ENCODE measurements around the gene SLC16A4. TPM values are rescaled to one million over a fixed set of nuclear protein-coding genes. Genes with fewer than 3 reads are reported as not detected.

The SLC16A4 gene
- total and polyA plus RNA-seq, 2 of the 8 experiments (the other 6 are each of a cell fraction or from before 2014, with no cell fraction given) = 0.30 to 0.43 TPM

GRCh38 chr1:110393691-110394492 lies 3.1 kb upstream of the SLC16A4 start:
- Histone ChIP-seq H3K4me1 (replicated peaks in 1 of 4; ENCODE audit: control insufficient read depth in 3 of 4, insufficient read depth in 4 of 4, low read length in 3 of 4) (peaks cover 0 to 6% (median 4%) of the 10 kb centered on the region in 4 experiments; a peak in 3 of 7 replicates), H3K9me3 (ENCODE audit: insufficient read depth in 2 of 2, low read depth in 1 of 2, low read length in 1 of 2) (peaks cover 0 to 8% of the 10 kb centered on the region in 2 experiments; a peak in 1 of 4 replicates), H3K4me2 (ENCODE audit: insufficient read depth in 1 of 2, low read depth in 2 of 2, low read length in 2 of 2) (no peak overlapping the region), H3K4ac (replicated peaks; ENCODE audit: insufficient read length, low read depth, low read length) (no peak overlapping the region), H2AK5ac (ENCODE audit: low read depth, low read length) (no peak overlapping the region), H2BK15ac (ENCODE audit: low read length) (no peak overlapping the region), H3K36me3 (ENCODE audit: control insufficient read depth in 2 of 4, insufficient read depth in 4 of 4, low read length in 3 of 4) (peaks cover 0 to 7% (median 0%) of the 10 kb centered on the region in 4 experiments; a peak in 2 of 8 replicates), H2BK120ac (replicated peaks; ENCODE audit: low read depth, low read length) (no peak overlapping the region), H3K9ac (replicated peaks in 1 of 4; ENCODE audit: extremely low read depth in 1 of 4, low read depth in 3 of 4, low read length in 3 of 4) (no peak overlapping the region), H3K56ac (replicated peaks; ENCODE audit: insufficient read length, low read depth, low read length) (no peak overlapping the region), H3K79me2 (ENCODE audit: control insufficient read depth in 1 of 2, insufficient read depth in 2 of 2, low read length in 2 of 2) (no peaks in the 10 kb centered on the region), H2BK5ac (ENCODE audit: low read depth, low read length) (no peak overlapping the region), H3K23ac (ENCODE audit: insufficient read length) (no peak overlapping the region), H4K20me1 (replicated peaks in 1 of 2; ENCODE audit: control insufficient read depth in 1 of 2, insufficient read depth in 2 of 2, low read length in 2 of 2) (no peaks in the 10 kb centered on the region), H3K14ac (ENCODE audit: insufficient read length) (no peak overlapping the region), H4K5ac (ENCODE audit: insufficient read length, low read depth, low read length) (no peak overlapping the region), H3K27ac (ENCODE audit: low read depth, low read length) (no peak overlapping the region), H2BK12ac (ENCODE audit: low read depth, low read length) (no peak overlapping the region), H3K23me2 (ENCODE audit: low read depth, low read length) (no peaks in the 10 kb centered on the region), H3K27me3 (replicated peaks in 1 of 4; ENCODE audit: control insufficient read depth in 3 of 4, extremely low read depth in 1 of 4, insufficient read depth in 3 of 4, low read length in 3 of 4) (no peaks in the 10 kb centered on the region), H3K18ac (ENCODE audit: extremely low read depth, low read length) (no peak overlapping the region), H2BK20ac (ENCODE audit: low read length) (no peak overlapping the region), H4K8ac (ENCODE audit: extremely low read depth, insufficient read depth, low read length) (no peak overlapping the region), H3K4me3 (ENCODE audit: extremely low read depth in 1 of 4, insufficient read depth in 2 of 4, low read depth in 3 of 4, low read length in 4 of 4) (no peak overlapping the region), H3K79me1 (ENCODE audit: low read depth, low read length) (no peaks in the 10 kb centered on the region), H4K91ac (replicated peaks; ENCODE audit: insufficient read length, low read length) (no peak overlapping the region), H2AFZ (ENCODE audit: low read length) (no peak overlapping the region)
- WGBS, 2 experiments (ENCODE audit: extremely low coverage in 1 of 2, insufficient coverage in 1 of 2, insufficient read length in 1 of 2, insufficient replicate concordance in 2 of 2, low coverage in 1 of 2, low lambda C conversion rate in 2 of 2, missing lambda C conversion rate in 1 of 2) = 88% methylated on average over 3 of the region's 3 CpGs; no CpG with 5 or more reads in 1 of the 2 experiments
- ChIA-PET POLR2A (ENCODE audit: partially characterized antibody) (interaction anchor here (0.6 to 1.6 kb wide), 4 partner anchors 11 to 55 kb away, joined by 3 to 4 read pairs (median 3); partner anchors contain the start of gene RBM15), CTCF (ENCODE audit: partially characterized antibody) (interaction anchor here (0.7 to 1.9 kb wide), 8 partner anchors 19 to 186 kb away, joined by 3 to 4 read pairs (median 4); partner anchors contain the start of gene RBM15)
- no peak for TF ChIP-seq SP4 (IDR thresholded peaks at IDR 0.05; ENCODE audit: low read length)
- no peak for TF ChIP-seq CBX5 (IDR thresholded peaks at IDR 0.05; ENCODE audit: low read depth, low read length)
- TF ChIP-seq E2F6 (IDR thresholded peaks at IDR 0.05) = no peak
- TF ChIP-seq EGR1 (IDR thresholded peaks at IDR 0.05; ENCODE audit: borderline replicate concordance, low read depth, low read length) = no peak
- no peak for TF ChIP-seq JUND (IDR thresholded peaks at IDR 0.05; ENCODE audit: low read length)
- no peak for TF ChIP-seq CBX8 (IDR thresholded peaks at IDR 0.05; ENCODE audit: borderline replicate concordance, low read depth, low read length)
- TF ChIP-seq NRF1 (IDR thresholded peaks at IDR 0.05; ENCODE audit: low read depth, low read length) = no peak
- no peak for FAIRE-seq
- DNase-seq (ENCODE audit: low read depth in 1 of 2, low spot score in 2 of 2) = no peak

Data from H1 (cell line).